Fibroblast of pulmonary artery (primary cell): ENCODE data around the gene SEPTIN8.

Source experiments
- DNase-seq: peaks from one replicate; pipeline ENCODE4 v3.0.0-alpha.2; 2010; ENCODE audit warnings: low read depth
- H3K4me3 ChIP-seq: replicated peaks from 2 replicates; pipeline ENCODE4 v1.5.1; 2011; ENCODE audit warnings: low read depth, mild to moderate bottlenecking, control low read depth, low read length, moderate library complexity
- CTCF ChIP-seq: IDR thresholded peaks from 2 replicates; pipeline ENCODE4 v1.5.1; 2011; ENCODE audit warnings: mild to moderate bottlenecking, control low read depth, low read length, inconsistent platforms; ENCODE audit errors: missing control alignments

SEPTIN8 gene, protein sequence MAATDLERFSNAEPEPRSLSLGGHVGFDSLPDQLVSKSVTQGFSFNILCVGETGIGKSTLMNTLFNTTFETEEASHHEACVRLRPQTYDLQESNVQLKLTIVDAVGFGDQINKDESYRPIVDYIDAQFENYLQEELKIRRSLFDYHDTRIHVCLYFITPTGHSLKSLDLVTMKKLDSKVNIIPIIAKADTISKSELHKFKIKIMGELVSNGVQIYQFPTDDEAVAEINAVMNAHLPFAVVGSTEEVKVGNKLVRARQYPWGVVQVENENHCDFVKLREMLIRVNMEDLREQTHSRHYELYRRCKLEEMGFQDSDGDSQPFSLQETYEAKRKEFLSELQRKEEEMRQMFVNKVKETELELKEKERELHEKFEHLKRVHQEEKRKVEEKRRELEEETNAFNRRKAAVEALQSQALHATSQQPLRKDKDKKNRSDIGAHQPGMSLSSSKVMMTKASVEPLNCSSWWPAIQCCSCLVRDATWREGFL

GRCh38 chr5:132777209-132778069, at the start of gene SEPTIN8:
Gene SEPTIN8 (minus strand): TSS chr5:132777239. CDS start chr5:132777137, 102 bp downstream.
- peak within 1 kb of the TSS; percentile 72 for H3K4me3 ChIP-seq
- no peak for TF ChIP-seq CTCF
- peak; percentile 43 for DNase-seq

DNA sequence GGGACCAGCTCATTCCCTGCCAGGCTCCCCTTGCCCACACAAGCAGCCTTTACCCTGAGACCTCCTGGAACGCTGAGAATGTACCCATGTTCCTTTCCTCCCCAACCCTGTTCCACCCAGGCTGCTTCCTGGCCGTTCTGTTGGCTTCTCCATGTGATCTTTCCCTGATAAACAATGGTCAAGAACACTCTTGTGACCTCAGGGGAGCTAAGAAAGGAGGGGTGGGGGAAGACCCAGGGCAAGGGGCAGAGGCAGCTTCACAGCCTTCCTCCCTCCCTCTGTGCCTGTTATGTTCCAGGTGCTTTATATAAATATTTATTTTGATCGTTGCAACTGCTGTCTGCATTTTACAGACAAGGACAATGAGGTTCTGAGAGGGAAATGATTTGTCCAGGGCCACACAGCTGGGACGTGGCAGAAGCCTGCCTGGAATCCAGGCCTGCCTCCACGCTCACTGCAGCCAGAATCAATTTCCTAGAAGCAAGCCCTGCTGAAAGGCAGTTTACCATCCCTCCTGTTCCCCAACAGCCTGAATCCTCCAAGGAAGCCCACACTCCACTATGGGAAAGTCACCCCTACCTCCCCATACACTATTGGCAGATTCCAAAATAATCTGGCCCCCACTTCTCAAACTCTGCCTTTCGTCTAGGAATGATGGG, 49.5 kb upstream of the SEPTIN8 start:
- no peak for DNase-seq
- TF ChIP-seq CTCF: no peak
- no peak overlapping the region for H3K4me3 ChIP-seq

GRCh38 chr5:132825834-132826391, 48.9 kb upstream of the SEPTIN8 start:
- H3K4me3 ChIP-seq: no peak overlapping the region
- no peak for TF ChIP-seq CTCF
- DNase-seq: no peak

DNA sequence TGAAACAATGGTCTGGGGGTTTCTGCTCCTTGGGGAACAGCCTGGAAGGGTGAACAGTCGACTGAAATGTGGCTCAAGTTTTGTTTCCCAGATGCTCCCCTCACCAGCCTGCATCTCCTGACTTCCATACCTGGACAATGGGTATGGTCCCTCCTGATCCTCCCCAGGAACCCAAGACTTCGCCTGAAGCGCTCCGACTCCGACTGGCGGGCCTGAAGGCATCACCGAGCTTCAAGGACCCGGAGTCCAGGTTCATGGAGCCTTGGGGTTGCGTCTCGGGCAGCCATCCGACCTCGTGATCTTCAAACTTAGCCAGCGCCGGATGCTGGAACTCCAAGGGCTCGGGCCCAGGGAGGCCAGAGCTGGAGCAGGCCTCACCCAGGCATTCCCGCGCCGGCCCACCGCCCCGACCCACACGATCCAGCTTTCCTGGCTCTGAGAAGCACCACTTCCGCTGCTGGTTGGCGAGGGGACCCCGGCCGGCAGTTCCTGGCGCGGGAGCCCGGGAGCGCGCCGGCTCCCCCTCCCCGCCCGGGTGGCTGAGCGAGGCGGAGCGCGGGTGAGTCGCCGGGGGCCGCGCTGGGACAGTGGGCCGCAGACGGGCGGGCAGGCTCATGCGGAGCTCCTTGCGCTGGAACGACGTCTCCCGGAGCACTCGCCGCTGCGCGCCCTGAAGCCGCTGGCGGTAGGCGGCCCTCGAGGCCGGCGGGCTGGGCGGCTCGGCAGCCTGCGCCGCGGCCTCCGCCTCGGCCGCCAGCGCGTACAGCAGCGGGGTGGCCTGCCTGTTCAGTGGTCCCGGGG, 48.2 kb upstream of the SEPTIN8 start:
- TF ChIP-seq CTCF: no peak
- H3K4me3 ChIP-seq: no peak overlapping the region
- no peak for DNase-seq

- no peak overlapping the region for H3K4me3 ChIP-seq
- DNase-seq: no peak
- TF ChIP-seq CTCF: no peak
Measured at GRCh38 chr5:132824426-132824825, 47.4 kb upstream of the SEPTIN8 start.
